ENCODE measurements around the gene CCSER1. TPM values are rescaled to one million over a fixed set of nuclear protein-coding genes. Genes with fewer than 3 reads are reported as not detected.

Gene CCSER1
- total and polyA plus RNA-seq, 2 donors (not counting 1 experiment from before 2014, with no cell fraction given) = 10.7 to 39.5 TPM

GRCh38 chr4:90537491-90537890, 410.3 kb downstream of the CCSER1 start:
- no peaks in the 10 kb centered on the region for H3K9me3 Mint-ChIP-seq (ENCODE audit: insufficient read depth)
- no peaks in the 10 kb centered on the region for H3K27me3 ChIP-seq (replicated peaks in 1 of 4; ENCODE audit: control extremely low read depth in 1 of 4, control insufficient read depth in 3 of 4, insufficient read depth in 4 of 4, low read length in 3 of 4)
- H3K79me2 ChIP-seq (ENCODE audit: control insufficient read depth, insufficient read depth, low read length) = no peaks in the 10 kb centered on the region
- H3K4me3 ChIP-seq (ENCODE audit: control extremely low read depth in 1 of 5, extremely low read depth in 1 of 5, insufficient read depth in 1 of 5, low read depth in 2 of 5, low read length in 4 of 5) = no peak overlapping the region
- H3K27me3 Mint-ChIP-seq = no peaks in the 10 kb centered on the region
- 80% methylated on average over 2 of the region's 3 CpGs for WGBS (ENCODE audit: insufficient coverage)
- ChIA-PET POLR2A (no interaction called here), CTCF (no interaction called here)
- no peak overlapping the region for H2AFZ ChIP-seq (ENCODE audit: insufficient read depth, low read depth, low read length, poor library complexity, severe bottlenecking)
- H3K4me1 Mint-ChIP-seq = no peaks in the 10 kb centered on the region
- no peaks in the 10 kb centered on the region for H3K9me3 ChIP-seq (ENCODE audit: control extremely low read depth in 1 of 3, control insufficient read depth in 2 of 3, insufficient read depth in 1 of 3, low read length in 2 of 3)
- H3K4me1 ChIP-seq (ENCODE audit: control insufficient read depth in 2 of 2, insufficient read depth in 2 of 2, low read length in 2 of 2) = no peaks in the 10 kb centered on the region
- intact Hi-C loops (cut with micrococcal nuclease) = no loop called here
- DNase-seq (no peak), ATAC-seq (ENCODE audit: low read depth) (no peak)
- no peak overlapping the region for H3K4me2 ChIP-seq (replicated peaks; ENCODE audit: low read depth, low read length, poor library complexity, severe bottlenecking)
- H3K4me3 Mint-ChIP-seq = no peak overlapping the region
- TF ChIP-seq CTCF (IDR thresholded peaks at IDR 0.05) = no peak
- no peak for TF ChIP-seq EZH2 (IDR thresholded peaks at IDR 0.05; ENCODE audit: borderline replicate concordance, insufficient read depth, low read depth, low read length, poor library complexity, severe bottlenecking)
- no peak overlapping the region for H3K9ac ChIP-seq (ENCODE audit: low read length)
- H4K20me1 ChIP-seq (ENCODE audit: control insufficient read depth, insufficient read depth, low read length, poor library complexity, severe bottlenecking) = no peaks in the 10 kb centered on the region
- no peak overlapping the region for H3K27ac ChIP-seq (ENCODE audit: low read length in 2 of 2)
- no peaks in the 10 kb centered on the region for H3K36me3 ChIP-seq (replicated peaks in 1 of 2; ENCODE audit: control extremely low read depth in 1 of 2, control insufficient read depth in 1 of 2, extremely low read depth in 1 of 2, insufficient read depth in 2 of 2, low read length in 1 of 2)
- no peak overlapping the region for H3K27ac Mint-ChIP-seq

DNA sequence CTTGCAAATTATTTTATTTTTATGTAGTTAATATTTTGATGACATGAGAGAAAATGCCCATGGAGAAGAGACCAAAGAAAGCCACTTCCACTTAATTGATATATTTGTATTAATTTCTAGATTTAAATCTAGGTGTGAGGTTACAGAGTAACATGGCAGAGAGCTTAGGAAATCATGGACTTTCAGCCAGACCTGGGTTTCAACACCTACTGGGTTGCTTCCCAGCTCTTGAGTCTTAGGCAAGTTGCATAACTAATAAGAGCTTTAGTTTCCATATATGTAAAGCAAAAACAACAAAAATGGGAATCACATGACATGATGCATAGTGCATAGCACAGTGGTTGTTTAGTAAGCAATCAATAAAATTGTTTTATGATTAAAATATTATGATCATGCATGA, 413.3 kb downstream of the CCSER1 start:
- Histone ChIP-seq H3K9ac (ENCODE audit: low read length) (no peak overlapping the region), H3K4me3 (ENCODE audit: control extremely low read depth in 1 of 5, extremely low read depth in 1 of 5, insufficient read depth in 1 of 5, low read depth in 2 of 5, low read length in 4 of 5) (no peak overlapping the region), H3K36me3 (replicated peaks in 1 of 2; ENCODE audit: control extremely low read depth in 1 of 2, control insufficient read depth in 1 of 2, extremely low read depth in 1 of 2, insufficient read depth in 2 of 2, low read length in 1 of 2) (no peaks in the 10 kb centered on the region), H3K4me1 (ENCODE audit: control insufficient read depth in 2 of 2, insufficient read depth in 2 of 2, low read length in 2 of 2) (no peaks in the 10 kb centered on the region), H3K9me3 (ENCODE audit: control extremely low read depth in 1 of 3, control insufficient read depth in 2 of 3, insufficient read depth in 1 of 3, low read length in 2 of 3) (no peaks in the 10 kb centered on the region), H3K79me2 (ENCODE audit: control insufficient read depth, insufficient read depth, low read length) (no peaks in the 10 kb centered on the region), H3K27ac (ENCODE audit: low read length in 2 of 2) (no peak overlapping the region), H3K27me3 (replicated peaks in 1 of 4; ENCODE audit: control extremely low read depth in 1 of 4, control insufficient read depth in 3 of 4, insufficient read depth in 4 of 4, low read length in 3 of 4) (no peaks in the 10 kb centered on the region), H2AFZ (ENCODE audit: insufficient read depth, low read depth, low read length, poor library complexity, severe bottlenecking) (no peak overlapping the region), H4K20me1 (ENCODE audit: control insufficient read depth, insufficient read depth, low read length, poor library complexity, severe bottlenecking) (no peaks in the 10 kb centered on the region), H3K4me2 (replicated peaks; ENCODE audit: low read depth, low read length, poor library complexity, severe bottlenecking) (no peak overlapping the region)
- ChIA-PET POLR2A (no interaction called here), CTCF (no interaction called here)
- H3K4me3 Mint-ChIP-seq = no peak overlapping the region
- no peak overlapping the region for H3K27ac Mint-ChIP-seq
- H3K4me1 Mint-ChIP-seq = peaks cover 3% of the 10 kb centered on the region
- TF ChIP-seq CTCF (IDR thresholded peaks at IDR 0.05) (no peak), EZH2 (IDR thresholded peaks at IDR 0.05; ENCODE audit: borderline replicate concordance, insufficient read depth, low read depth, low read length, poor library complexity, severe bottlenecking) (no peak)
- no peaks in the 10 kb centered on the region for H3K9me3 Mint-ChIP-seq (ENCODE audit: insufficient read depth)
- ATAC-seq (ENCODE audit: low read depth) (no peak), DNase-seq (no peak)
- no peaks in the 10 kb centered on the region for H3K27me3 Mint-ChIP-seq
- intact Hi-C loops (cut with micrococcal nuclease) = no loop called here

Data from B cell (primary cell).